Endothelial cell of umbilical vein (primary cell): ENCODE measurements around the gene HNRNPM. TPM values are rescaled to one million over a fixed set of nuclear protein-coding genes. Genes with fewer than 3 reads are reported as not detected.

Experiments used
- BruUV-seq: library from RNA; stranded (reverse); fragments of 400-500 nt; replicated peaks from 2 replicates; lab custom pipeline; 2021; lab: Mats Ljungman, UMichigan
- CTCF ChIA-PET: fragments of 300-600, 350-600 bp; sonication (Branson Sonifier 250); formaldehyde crosslinking; loops from one replicate; lab custom pipeline; 2021; ENCODE audit warnings: antibody characterized with exemption, inconsistent platforms; lab: Charles Lee
- POLR2A ChIA-PET: fragments of 300-600, 350-600 bp; sonication (Branson Sonifier 250); formaldehyde crosslinking; loops from one replicate; lab custom pipeline; 2021; ENCODE audit warnings: antibody characterized with exemption, inconsistent platforms; lab: Charles Lee
- DNase-seq: peaks from one replicate; pipeline ENCODE4 v3.0.0-alpha.2; 2011; ENCODE audit warnings: low read depth, low spot score
- FAIRE-seq: peaks from 2 replicates; lab custom pipeline; 2011; peaks lifted over from hg19 to GRCh38; lab: Jason Lieb, UNC
- H2AFZ ChIP-seq: 2 replicates; pipeline ENCODE4 v1.6.0; 2012; ENCODE audit warnings: low read depth, low read length, control low read depth, inconsistent platforms
- H3K27ac ChIP-seq: 2 replicates; pipeline ENCODE4 v1.5.1; 2011; ENCODE audit warnings: low read depth, mild to moderate bottlenecking, control low read depth, low read length, moderate library complexity; ENCODE audit not compliant: insufficient read depth
- H3K27me3 ChIP-seq, 2 experiments: 2 replicates each; pipeline versions ENCODE4 v1.6.0 to v1.6.1; 2011; ENCODE audit warnings: low read length in 2 of 2, mixed read lengths in 1 of 2; ENCODE audit not compliant: control insufficient read depth in 2 of 2, insufficient read depth in 2 of 2
- H3K36me3 ChIP-seq, 2 experiments: 2 replicates in 1 of 2; 3 replicates in 1 of 2; pipeline ENCODE4 v1.5.1; 2011; ENCODE audit warnings: low read length in 2 of 2, mild to moderate bottlenecking in 1 of 2, moderate library complexity in 1 of 2; ENCODE audit not compliant: control insufficient read depth in 2 of 2, insufficient read depth in 2 of 2; ENCODE audit errors: extremely low read depth in 1 of 2
- H3K4me1 ChIP-seq: 3 replicates; pipeline ENCODE4 v1.5.1; 2011; ENCODE audit warnings: mild to moderate bottlenecking, low read length; ENCODE audit not compliant: control insufficient read depth, insufficient read depth; ENCODE audit errors: extremely low read depth
- H3K4me2 ChIP-seq: 2 replicates; pipeline ENCODE4 v1.6.1; 2011; ENCODE audit warnings: low read length, control low read depth, mixed read lengths; ENCODE audit not compliant: insufficient read depth
- H3K4me3 ChIP-seq, 3 experiments: fragments of 200-600 bp in 1 of 3; sonication (generic), shearing (Covaris generic) in 1 of 3; replicated peaks in 1 of 3; 2 replicates each; pipeline ENCODE4 v1.5.1; 2011 to 2016; ENCODE audit warnings: control low read depth in 3 of 3, low read length in 3 of 3, mild to moderate bottlenecking in 2 of 3, inconsistent platforms in 1 of 3, low read depth in 1 of 3, moderate library complexity in 1 of 3; ENCODE audit not compliant: insufficient read depth in 1 of 3
- H3K79me2 ChIP-seq: 2 replicates; pipeline ENCODE4 v1.6.0; 2012; ENCODE audit warnings: low read length, inconsistent platforms; ENCODE audit not compliant: control insufficient read depth, insufficient read depth
- H3K9ac ChIP-seq: replicated peaks from 2 replicates; pipeline ENCODE3; 2011; ENCODE audit warnings: low read length, control low read depth; ENCODE audit not compliant: insufficient read depth; ENCODE audit errors: extremely low read depth
- H3K9me1 ChIP-seq: replicated peaks from 3 replicates; pipeline ENCODE4 v1.6.0; 2011; ENCODE audit warnings: mild to moderate bottlenecking, low read length; ENCODE audit not compliant: control insufficient read depth, insufficient read depth; ENCODE audit errors: extremely low read depth
- H3K9me3 ChIP-seq: replicated peaks from 2 replicates; pipeline ENCODE4 v1.5.1; 2012; ENCODE audit warnings: low read length, inconsistent platforms; ENCODE audit not compliant: control insufficient read depth, insufficient read depth
- H4K20me1 ChIP-seq: replicated peaks from 2 replicates; pipeline ENCODE3; 2011; ENCODE audit warnings: mild to moderate bottlenecking, low read length; ENCODE audit not compliant: control insufficient read depth, insufficient read depth; ENCODE audit errors: extremely low read depth
- EZH2 ChIP-seq: IDR thresholded peaks from 2 replicates; pipeline ENCODE4 v1.6.1; 2012; ENCODE audit warnings: borderline replicate concordance, low read depth, mild to moderate bottlenecking, moderate library complexity, low read length, inconsistent platforms; ENCODE audit not compliant: severe bottlenecking
- FOS ChIP-seq: IDR thresholded peaks from 2 replicates; pipeline ENCODE4 v1.6.1; 2011; ENCODE audit warnings: mild to moderate bottlenecking, low read length, moderate library complexity, borderline replicate concordance; ENCODE audit not compliant: insufficient read depth
- GATA2 ChIP-seq: IDR thresholded peaks from 2 replicates; pipeline ENCODE4 v1.7.0; 2011; ENCODE audit warnings: low read depth, mild to moderate bottlenecking, moderate library complexity, mixed read lengths, low read length; ENCODE audit not compliant: insufficient read length, insufficient read depth
- JUN ChIP-seq: IDR thresholded peaks from 2 replicates; pipeline ENCODE4 v1.6.1; 2011; ENCODE audit warnings: borderline replicate concordance, low read depth; ENCODE audit not compliant: insufficient read length, insufficient read depth
- POLR2AphosphoS5 ChIP-seq: IDR thresholded peaks from 2 replicates; pipeline ENCODE4 v1.6.1; 2012; ENCODE audit warnings: low read depth, mild to moderate bottlenecking, control low read depth, low read length, moderate library complexity; ENCODE audit not compliant: insufficient read depth
- dilution Hi-C: fragments of 300-500 bp; cut with MboI; formaldehyde crosslinking; loops from one replicate; pipeline ENCODE4 v1.15.0; 2019; ENCODE audit warnings: low sequenced_read_pairs; ENCODE audit not compliant: extremely low pct_ligation_motif_present
- intact Hi-C: fragments of 100-400 bp; cut with micrococcal nuclease; formaldehyde crosslinking; loops from one replicate; pipeline ENCODE4 v1.10.0; 2022
- polyA plus RNA-seq, 4 experiments: library from polyadenylated mRNA; depleted of rRNA in 3 of 4; stranded (reverse) in 3 of 4; unstranded in 1 of 4; fragments of >200 nt; gene quantifications; 2 replicates each; pipeline versions ENCODE4 v1.2.1 to v1.2.3, GENCODE V29; 2011 to 2012; ENCODE audit warnings: missing spikeins in 1 of 4
- total RNA-seq: library from RNA; stranded (reverse); gene quantifications from 2 replicates; pipeline ENCODE4 v1.2.3, GENCODE V29; 2021

Gene HNRNPM
- total and polyA plus RNA-seq, 2 donors (not counting 3 experiments of a cell fraction or from before 2014, with no cell fraction given) = 244 to 301 TPM

GRCh38 chr19:8503510-8503909 lies 58.7 kb downstream of the HNRNPM start:
- intact Hi-C loops = no loop called here
- no peaks in the 10 kb centered on the region for H3K36me3 ChIP-seq
- no peak overlapping the region for H3K9ac ChIP-seq
- ChIA-PET POLR2A (no interaction called here), CTCF (interaction anchor here (0.7 kb wide), 1 partner anchor 10 kb away, joined by 3 read pairs; no protein-coding TSS in a partner anchor)
- no peaks in the 10 kb centered on the region for H3K79me2 ChIP-seq
- H3K4me3 ChIP-seq = no peak overlapping the region
- no peak overlapping the region for H3K4me2 ChIP-seq
- H3K27ac ChIP-seq = no peak overlapping the region
- H3K9me1 ChIP-seq = no peaks in the 10 kb centered on the region
- FAIRE-seq = no peak
- TF ChIP-seq GATA2 (no peak), POLR2AphosphoS5 (no peak)
- no peaks in the 10 kb centered on the region for H3K27me3 ChIP-seq
- BruUV-seq = no TSS peak
- no peaks in the 10 kb centered on the region for H4K20me1 ChIP-seq
- H2AFZ ChIP-seq = no peak overlapping the region
- peaks cover 8% of the 10 kb centered on the region for H3K4me1 ChIP-seq
- no peak for DNase-seq
- dilution Hi-C loops = no loop called here
- H3K9me3 ChIP-seq = no peaks in the 10 kb centered on the region

GRCh38 chr19:8504171-8504570 lies 59.4 kb downstream of the HNRNPM start:
- Histone ChIP-seq H3K4me3 (no peak overlapping the region), H3K27ac (no peak overlapping the region), H3K79me2 (no peaks in the 10 kb centered on the region), H3K9me3 (no peaks in the 10 kb centered on the region), H3K4me2 (no peak overlapping the region), H3K27me3 (no peaks in the 10 kb centered on the region), H3K4me1 (peaks cover 8% of the 10 kb centered on the region), H3K36me3 (no peaks in the 10 kb centered on the region), H4K20me1 (no peaks in the 10 kb centered on the region), H3K9me1 (no peaks in the 10 kb centered on the region), H2AFZ (no peak overlapping the region), H3K9ac (no peak overlapping the region)
- BruUV-seq = no TSS peak
- intact Hi-C loops = no loop called here
- DNase-seq (no peak), FAIRE-seq (no peak)
- CTCF ChIA-PET = interaction anchor here (0.7 to 3.4 kb wide), 3 partner anchors 10 to 150 kb away, joined by 3 to 40 read pairs (median 4); no protein-coding TSS in a partner anchor
- POLR2A ChIA-PET = no interaction called here
- dilution Hi-C loops = no loop called here
- TF ChIP-seq JUN = no peak
- no peak for TF ChIP-seq GATA2
- TF ChIP-seq EZH2 = no peak
- no peak for TF ChIP-seq FOS
- no peak for TF ChIP-seq POLR2AphosphoS5
